ENCODE results near the gene SLC16A3.

SLC16A3 gene

GRCh38 chr17:82223517-82223916, 5.3 kb upstream of the SLC16A3 start:
- no peak for DNase-seq (ENCODE audit: low spot score)

- DNase-seq (ENCODE audit: low spot score), result no peak
Observed at GRCh38 chr17:82224666-82225065, 4.2 kb upstream of the SLC16A3 start.

- DNase-seq (ENCODE audit: low spot score), result no peak
Observed at GRCh38 chr17:82225368-82226029, 3.3 kb upstream of the SLC16A3 start.

GRCh38 chr17:82226146-82226808, 2.6 kb upstream of the SLC16A3 start:
- no peak for DNase-seq (ENCODE audit: low spot score)

GRCh38 chr17:82226809-82227628, 1.8 kb upstream of the SLC16A3 start:
- DNase-seq (ENCODE audit: low spot score), result no peak

- no peak for DNase-seq (ENCODE audit: low spot score)
Observed at GRCh38 chr17:82227629-82228277, 1.1 kb upstream of the SLC16A3 start.

GRCh38 chr17:82228278-82228841, 482 bp upstream of the SLC16A3 start:
- no peak for DNase-seq (ENCODE audit: low spot score)

GRCh38 chr17:82229698-82230608, 1.1 kb downstream of the SLC16A3 start:
- no peak for DNase-seq (ENCODE audit: low spot score)

- DNase-seq (ENCODE audit: low spot score), result peak; percentile 66
Observed at GRCh38 chr17:82230609-82231311, 1.9 kb downstream of the SLC16A3 start.

- no peak for DNase-seq (ENCODE audit: low spot score)
Observed at GRCh38 chr17:82231312-82231561, 2.4 kb downstream of the SLC16A3 start.

- no peak for DNase-seq (ENCODE audit: low spot score)
Observed at GRCh38 chr17:82231562-82232321, 2.9 kb downstream of the SLC16A3 start.

- no peak for DNase-seq (ENCODE audit: low spot score)
Observed at GRCh38 chr17:82232322-82232820, 3.5 kb downstream of the SLC16A3 start.

- DNase-seq (ENCODE audit: low spot score), result no peak
Observed at GRCh38 chr17:82232876-82233785, 4.3 kb downstream of the SLC16A3 start.

- no peak for DNase-seq (ENCODE audit: low spot score)
Observed at GRCh38 chr17:82234211-82235055, 5.6 kb downstream of the SLC16A3 start.

GRCh38 chr17:82235056-82235774, 6.4 kb downstream of the SLC16A3 start:
- DNase-seq (ENCODE audit: low spot score), result no peak

- DNase-seq (ENCODE audit: low spot score), result no peak
Observed at GRCh38 chr17:82235775-82236141, 6.9 kb downstream of the SLC16A3 start.

Measured in hematopoietic multipotent progenitor cell treated with erythropoietin and hydrocortisone succinate and interleukin-3 and kit ligand, for 15 days (in vitro differentiated cells).